ENCODE data around the gene PLSCR5.
A peak's percentile ranks its signal among the peaks of the same experiment; 100 is the strongest.

Gene PLSCR5

GRCh38 chr3:146581951-146582467 is 23.1 kb downstream of the PLSCR5 start:
- DNase-seq (ENCODE audit: low read depth) = no peak
- TF ChIP-seq CTCF (IDR thresholded peaks at IDR 0.05; ENCODE audit: low read depth, low read length) = no peak
- no peak for TF ChIP-seq MAX (IDR thresholded peaks at IDR 0.05; ENCODE audit: low read depth, low read length)
- TF ChIP-seq MYC (IDR thresholded peaks at IDR 0.05; ENCODE audit: low read depth, low read length) = no peak
- TF ChIP-seq POLR2A (IDR thresholded peaks at IDR 0.05; ENCODE audit: extremely low read depth, insufficient read length) = no peak
- H3K4me3 ChIP-seq (ENCODE audit: low read depth, low read length) = no peak overlapping the region

GRCh38 chr3:146581080-146581601 is 24.0 kb downstream of the PLSCR5 start:
- H3K4me3 ChIP-seq (ENCODE audit: low read depth, low read length) = no peak overlapping the region
- DNase-seq (ENCODE audit: low read depth) = no peak
- TF ChIP-seq MAX (IDR thresholded peaks at IDR 0.05; ENCODE audit: low read depth, low read length) (no peak), MYC (IDR thresholded peaks at IDR 0.05; ENCODE audit: low read depth, low read length) (no peak), POLR2A (IDR thresholded peaks at IDR 0.05; ENCODE audit: extremely low read depth, insufficient read length) (no peak), CTCF (IDR thresholded peaks at IDR 0.05; ENCODE audit: low read depth, low read length) (no peak)

- H3K4me3 ChIP-seq (ENCODE audit: low read depth, low read length) = no peak overlapping the region
- TF ChIP-seq MAX (IDR thresholded peaks at IDR 0.05; ENCODE audit: low read depth, low read length) (no peak), CTCF (IDR thresholded peaks at IDR 0.05; ENCODE audit: low read depth, low read length) (peak; percentile 7)
- peak; percentile 52 for DNase-seq (ENCODE audit: low read depth)
Measured at GRCh38 chr3:146577662-146578061, 27.5 kb downstream of the PLSCR5 start.

- TF ChIP-seq MAX (IDR thresholded peaks at IDR 0.05; ENCODE audit: low read depth, low read length) (no peak), POLR2A (IDR thresholded peaks at IDR 0.05; ENCODE audit: extremely low read depth, insufficient read length) (no peak), MYC (IDR thresholded peaks at IDR 0.05; ENCODE audit: low read depth, low read length) (no peak), CTCF (IDR thresholded peaks at IDR 0.05; ENCODE audit: low read depth, low read length) (no peak)
- H3K4me3 ChIP-seq (ENCODE audit: low read depth, low read length) = no peak overlapping the region
- no peak for DNase-seq (ENCODE audit: low read depth)
Measured at GRCh38 chr3:146575636-146576035, 29.5 kb downstream of the PLSCR5 start.

- no peak for TF ChIP-seq POLR2A (IDR thresholded peaks at IDR 0.05; ENCODE audit: extremely low read depth, insufficient read length)
- no peak for TF ChIP-seq MAX (IDR thresholded peaks at IDR 0.05; ENCODE audit: low read depth, low read length)
- no peak for TF ChIP-seq CTCF (IDR thresholded peaks at IDR 0.05; ENCODE audit: low read depth, low read length)
- no peak for TF ChIP-seq MYC (IDR thresholded peaks at IDR 0.05; ENCODE audit: low read depth, low read length)
- no peak overlapping the region for H3K4me3 ChIP-seq (ENCODE audit: low read depth, low read length)
- DNase-seq (ENCODE audit: low read depth) = no peak
Measured at GRCh38 chr3:146574173-146574572, 31.0 kb downstream of the PLSCR5 start.

Measured in NB4 (cell line).